ENCODE measurements around the gene ARHGEF33.

- no peak for TF ChIP-seq CTCF (conservative IDR thresholded peaks at IDR 0.05; ENCODE audit: low read length)
- no peak for TF ChIP-seq EZH2phosphoT487 (IDR thresholded peaks at IDR 0.05; ENCODE audit: borderline replicate concordance, low read depth, low read length)
These were observed 47.9 kb downstream of the ARHGEF33 start for GRCh38 chr2:38937548-38937947.
